GM12878 (cell line): ENCODE data around the gene ABCA4. TPM values are rescaled to one million over a fixed set of nuclear protein-coding genes. Genes with fewer than 3 reads are reported as not detected.

Experiments used
- ATAC-seq: fragments of 200-7000 bp; cut with Tn5 transposase; 3 replicates; pipeline ENCODE4 v1.9.1; 2020; ENCODE audit warnings: mild to moderate bottlenecking, moderate library complexity
- BruUV-seq: library from RNA; stranded (reverse); fragments of 400-500 nt; replicated peaks from 2 replicates; lab custom pipeline; 2021; lab: Mats Ljungman, UMichigan
- CTCF ChIA-PET: fragments of 300-600 bp; sonication (Branson Sonifier 250); formaldehyde crosslinking; extraction: SDS; loops from one replicate; lab custom pipeline; 2021; ENCODE audit warnings: inconsistent platforms; lab: Yijun Ruan, JAX
- POLR2A ChIA-PET: fragments of 350-600 bp; formaldehyde crosslinking; extraction: SDS; loops from one replicate; lab custom pipeline; 2021; ENCODE audit warnings: inconsistent platforms; lab: Charles Lee
- RAD21 ChIA-PET: fragments of 300-600 bp; sonication (Branson Sonifier 250); formaldehyde crosslinking; loops from one replicate; lab custom pipeline; 2023; ENCODE audit warnings: antibody characterized with exemption; ENCODE audit not compliant: unreplicated experiment; lab: Charles Lee
- SMC1A ChIA-PET: fragments of 300-600 bp; sonication (Branson Sonifier 250); formaldehyde crosslinking; loops from one replicate; lab custom pipeline; 2023; ENCODE audit not compliant: unreplicated experiment, uncharacterized antibody; lab: Charles Lee
- DNase-seq: peaks from one replicate; pipeline ENCODE4 v3.0.0-alpha.2; 2011; ENCODE audit warnings: low read depth, low spot score
- FAIRE-seq: peaks from 3 replicates; lab custom pipeline; 2011; peaks lifted over from hg19 to GRCh38; lab: Jason Lieb, UNC
- H2AFZ ChIP-seq: 2 replicates; pipeline ENCODE4 v1.6.0; 2011; ENCODE audit warnings: low read depth, low read length, control low read depth; ENCODE audit not compliant: control insufficient read depth
- H3K27ac ChIP-seq: 2 replicates; pipeline ENCODE4 v1.5.1; 2011; ENCODE audit warnings: control low read depth; ENCODE audit not compliant: control insufficient read depth, insufficient read depth
- H3K27me3 ChIP-seq, 2 experiments: replicated peaks in 1 of 2; 2 replicates each; pipeline versions ENCODE4 v1.6.0 to v1.6.1; 2011; ENCODE audit warnings: low read length in 1 of 2; ENCODE audit not compliant: control insufficient read depth in 2 of 2, insufficient read depth in 2 of 2
- H3K36me3 ChIP-seq, 2 experiments: 2 replicates each; pipeline ENCODE4 v1.5.1; 2011; ENCODE audit warnings: low read length in 1 of 2; ENCODE audit not compliant: control insufficient read depth in 2 of 2, insufficient read depth in 2 of 2
- H3K4me1 ChIP-seq: 2 replicates; pipeline ENCODE4 v1.6.1; 2011; ENCODE audit warnings: mild to moderate bottlenecking, low read length, moderate library complexity, mixed read lengths; ENCODE audit not compliant: control insufficient read depth, insufficient read depth
- H3K4me2 ChIP-seq: 2 replicates; pipeline ENCODE4 v1.6.0; 2011; ENCODE audit warnings: control low read depth; ENCODE audit not compliant: control insufficient read depth, insufficient read depth
- H3K4me3 ChIP-seq: fragments of 200-600 bp; sonication (generic); 2 replicates; pipeline ENCODE4 v1.5.1; 2016
- H3K79me2 ChIP-seq: 2 replicates; pipeline ENCODE4 v1.6.0; 2011; ENCODE audit warnings: low read length; ENCODE audit not compliant: control insufficient read depth, insufficient read depth
- H3K9ac ChIP-seq: 2 replicates; pipeline ENCODE4 v1.8.0; 2011; ENCODE audit warnings: low read length, control low read depth, mixed read lengths; ENCODE audit not compliant: control insufficient read depth, insufficient read depth
- H3K9me3 ChIP-seq: replicated peaks from 3 replicates; pipeline ENCODE4 v1.5.1; 2011; ENCODE audit warnings: mild to moderate bottlenecking, low read length; ENCODE audit not compliant: control insufficient read depth, insufficient read depth
- H4K20me1 ChIP-seq: 2 replicates; pipeline ENCODE4 v1.6.0; 2011; ENCODE audit not compliant: control insufficient read depth, insufficient read depth
- ZNF384 ChIP-seq: IDR thresholded peaks from 2 replicates; pipeline ENCODE4 v1.6.1; 2012; ENCODE audit warnings: low read depth, mild to moderate bottlenecking, low read length, improper control_type of control experiment, borderline replicate concordance
- ZNF687 ChIP-seq: fragments of 450-650 bp; IDR thresholded peaks from 2 replicates; pipeline ENCODE4 v1.6.1; 2017; ENCODE audit warnings: mild to moderate bottlenecking, moderate library complexity
- WGBS: methylation state at CpG from one replicate; pipeline ENCODE4 v1.1.6; 2016; ENCODE audit warnings: low lambda C conversion rate; ENCODE audit not compliant: insufficient replicate concordance, insufficient coverage; ENCODE audit errors: missing lambda C conversion rate; 5-methylcytosine and 5-hydroxymethylcytosine counted together
- in situ Hi-C: fragments of 300-500 bp; cut with MboI; formaldehyde crosslinking; loops from 9 replicates; pipeline ENCODE4 v1.14.3; 2018; ENCODE audit warnings: mixed read lengths
- intact Hi-C: fragments of 100-400 bp; cut with micrococcal nuclease; formaldehyde crosslinking; loops from one replicate; pipeline ENCODE4 v1.14.2; 2022; ENCODE audit not compliant: unreplicated experiment
- polyA plus RNA-seq, 11 experiments: library from polyadenylated mRNA; depleted of rRNA in 4 of 11; unstranded in 6 of 11; stranded (reverse) in 5 of 11; fragments of >200 nt; fragmentation: Nextera tagmentation in 4 of 11; fragmentation: Illumina TruSeq in 1 of 11; extraction: Ambion mirVana in 4 of 11; extraction: Trizol in 1 of 11; gene quantifications; 1 replicate in 1 of 11; 2 replicates in 10 of 11; pipeline versions ENCODE4 v1.2.1 to v1.2.3, GENCODE V29; 2011 to 2016; ENCODE audit warnings: inconsistent platforms in 2 of 11, missing spikeins in 2 of 11, low read depth in 1 of 11
- total RNA-seq, 4 experiments: library from RNA; depleted of rRNA in 3 of 4; stranded (reverse); fragments of >200 nt in 3 of 4; fragmentation: Illumina TruSeq in 1 of 4; extraction: Trizol in 1 of 4; gene quantifications; 2 replicates each; pipeline versions ENCODE4 v1.2.1 to v1.2.3, GENCODE V29; 2013 to 2021
- TF ChIP-seq, protein P1 (sequence below): IDR thresholded peaks from 2 replicates; pipeline ENCODE4 v1.6.1; 2011; ENCODE audit warnings: mild to moderate bottlenecking, low read depth, low read length, moderate library complexity; ENCODE audit not compliant: insufficient replicate concordance

The ABCA4 gene
- total and polyA plus RNA-seq, 10 of the 15 experiments (the other 5 are each of a cell fraction or from before 2014, with no cell fraction given): 0.03 to 0.28 (median 0.11) TPM; not detected in 3

DNA sequence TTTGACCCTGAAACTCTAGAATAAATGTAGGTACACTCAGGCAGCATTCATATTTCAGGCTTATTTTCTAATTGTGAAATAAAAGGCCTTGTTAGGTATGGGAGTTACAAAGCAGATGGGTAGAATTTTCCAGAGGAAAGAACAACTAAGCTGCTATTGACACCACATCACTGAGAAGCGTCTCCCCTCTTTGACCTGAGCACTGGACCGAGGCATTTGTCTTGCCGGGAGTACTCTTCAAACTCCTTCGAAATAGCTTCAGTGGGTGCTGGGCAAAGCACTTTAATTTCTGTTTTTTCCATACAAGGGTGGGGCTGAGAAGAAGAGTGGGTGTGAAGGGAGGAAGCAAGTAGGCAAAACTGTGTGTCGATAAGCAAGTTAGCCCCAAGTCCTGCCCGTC is 36.4 kb downstream of the ABCA4 start:
- CTCF ChIA-PET: no interaction called here
- DNase-seq (no peak), FAIRE-seq (no peak), ATAC-seq (no peak)
- H3K9me3 ChIP-seq: no peaks in the 10 kb centered on the region
- no peak overlapping the region for H3K9ac ChIP-seq
- 15% methylated on average over 6 of the region's 6 CpGs for WGBS
- H2AFZ ChIP-seq: no peak overlapping the region
- H4K20me1 ChIP-seq: no peaks in the 10 kb centered on the region
- no peaks in the 10 kb centered on the region for H3K36me3 ChIP-seq
- TF ChIP-seq, protein P1, sequence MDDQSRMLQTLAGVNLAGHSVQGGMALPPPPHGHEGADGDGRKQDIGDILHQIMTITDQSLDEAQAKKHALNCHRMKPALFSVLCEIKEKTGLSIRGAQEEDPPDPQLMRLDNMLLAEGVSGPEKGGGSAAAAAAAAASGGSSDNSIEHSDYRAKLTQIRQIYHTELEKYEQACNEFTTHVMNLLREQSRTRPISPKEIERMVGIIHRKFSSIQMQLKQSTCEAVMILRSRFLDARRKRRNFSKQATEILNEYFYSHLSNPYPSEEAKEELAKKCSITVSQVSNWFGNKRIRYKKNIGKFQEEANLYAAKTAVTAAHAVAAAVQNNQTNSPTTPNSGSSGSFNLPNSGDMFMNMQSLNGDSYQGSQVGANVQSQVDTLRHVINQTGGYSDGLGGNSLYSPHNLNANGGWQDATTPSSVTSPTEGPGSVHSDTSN: no peak
- TF ChIP-seq ZNF687: no peak
- TF ChIP-seq ZNF384: no peak
- H3K27ac ChIP-seq: no peak overlapping the region
- H3K4me2 ChIP-seq: no peak overlapping the region
- intact Hi-C loops (no loop called here), in situ Hi-C loops (no loop called here)
- H3K4me1 ChIP-seq: no peaks in the 10 kb centered on the region
- BruUV-seq: no TSS peak
- no peaks in the 10 kb centered on the region for H3K79me2 ChIP-seq
- H3K27me3 ChIP-seq: peaks cover 0 to 5% of the 10 kb centered on the region in 2 experiments; a peak in 3 of 4 replicates
- H3K4me3 ChIP-seq: no peak overlapping the region
- RAD21 ChIA-PET: no interaction called here
- SMC1A ChIA-PET: interaction anchor here (1.7 kb wide), 1 partner anchor 11 kb away, joined by 3 read pairs; no protein-coding TSS in a partner anchor
- POLR2A ChIA-PET: no interaction called here
